HG03354 (cell line): Measurements from ENCODE around the gene PARD3.
"Not testable (repeated sequence)": the region's sequence is repeated elsewhere in the genome, so short reads cannot be mapped to it uniquely, and the experiment has no call there.

Experiments
- ATAC-seq: cut with Tn5 transposase; IDR thresholded peaks from one replicate; pipeline ENCODE4 v1.9.1; 2021; ENCODE audit warnings: mild to moderate bottlenecking; ENCODE audit not compliant: unreplicated experiment, poor library complexity, severe bottlenecking

The PARD3 gene

DNA sequence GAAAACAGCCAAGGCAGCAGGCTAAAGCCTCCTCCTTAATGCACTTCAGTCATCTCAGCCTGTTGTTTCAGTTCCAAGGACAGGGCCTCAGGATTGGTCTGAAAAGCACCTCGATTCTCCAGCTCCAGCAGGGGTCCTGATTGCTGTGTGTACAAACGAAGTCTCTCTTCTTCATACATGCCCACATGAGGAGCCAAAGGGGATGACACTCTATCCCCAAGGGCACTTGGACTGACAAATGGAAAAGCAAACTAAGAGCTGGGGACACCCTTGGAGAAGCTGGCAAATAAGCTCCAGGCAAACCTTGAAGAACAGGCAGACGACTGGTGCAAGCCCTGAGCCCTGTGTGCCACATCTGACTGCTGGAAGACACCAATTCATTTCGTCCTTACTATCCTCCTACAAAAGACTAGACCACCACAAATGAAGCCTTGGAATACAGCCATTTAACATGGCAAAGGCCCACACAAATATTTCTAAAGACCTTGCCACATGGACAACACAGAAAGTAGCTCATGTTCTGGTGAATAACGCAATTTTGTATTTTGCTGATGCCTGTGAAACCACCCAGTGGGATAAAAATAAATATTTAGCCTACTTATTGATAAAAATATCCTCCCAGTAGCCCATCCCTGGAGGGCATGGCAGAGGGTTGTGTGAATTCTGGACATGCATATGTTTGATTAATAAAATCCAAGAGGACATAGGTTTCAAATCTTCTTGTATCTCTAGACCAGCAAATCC lies 61.9 kb downstream of the PARD3 start:
- ATAC-seq: no peak

DNA sequence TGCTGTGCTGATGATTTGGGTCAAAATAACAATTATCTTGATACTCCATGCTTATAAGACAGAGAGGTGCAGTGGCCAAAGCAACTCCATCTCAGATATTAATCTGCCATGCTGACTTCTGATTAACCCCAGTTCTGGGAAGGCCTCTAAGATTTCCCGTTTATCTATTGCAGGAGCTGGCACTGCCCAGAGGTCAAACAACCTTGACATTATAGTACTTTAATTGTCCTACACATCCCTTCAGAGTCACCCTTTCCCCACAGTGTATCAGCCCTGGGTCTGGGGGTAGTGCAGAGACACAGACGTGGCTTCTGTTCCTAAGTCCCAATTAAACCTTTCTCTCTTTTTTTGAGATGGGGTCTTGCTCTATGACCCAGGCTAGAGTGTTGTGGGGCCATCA lies 63.8 kb downstream of the PARD3 start:
- no peak for ATAC-seq

DNA sequence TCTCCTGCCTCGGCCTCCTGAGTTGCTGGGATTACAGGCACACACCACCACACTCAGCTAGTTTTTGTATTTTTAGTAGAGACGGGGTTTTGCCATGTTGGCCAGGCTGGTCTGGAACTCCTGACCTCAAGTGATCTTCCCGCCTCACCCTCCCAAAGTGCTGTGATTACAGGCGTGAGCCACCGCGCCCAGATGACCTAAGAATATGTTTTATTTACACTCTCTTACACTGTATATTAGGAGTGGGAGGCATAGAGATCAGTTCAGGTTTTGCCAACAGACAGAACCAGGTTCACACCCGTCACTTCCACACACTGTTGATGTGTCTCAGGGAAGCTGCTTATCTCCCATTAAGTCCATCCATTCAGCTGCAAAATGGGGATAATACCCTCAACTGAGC lies 64.3 kb downstream of the PARD3 start:
- ATAC-seq: not testable (repeated sequence)

DNA sequence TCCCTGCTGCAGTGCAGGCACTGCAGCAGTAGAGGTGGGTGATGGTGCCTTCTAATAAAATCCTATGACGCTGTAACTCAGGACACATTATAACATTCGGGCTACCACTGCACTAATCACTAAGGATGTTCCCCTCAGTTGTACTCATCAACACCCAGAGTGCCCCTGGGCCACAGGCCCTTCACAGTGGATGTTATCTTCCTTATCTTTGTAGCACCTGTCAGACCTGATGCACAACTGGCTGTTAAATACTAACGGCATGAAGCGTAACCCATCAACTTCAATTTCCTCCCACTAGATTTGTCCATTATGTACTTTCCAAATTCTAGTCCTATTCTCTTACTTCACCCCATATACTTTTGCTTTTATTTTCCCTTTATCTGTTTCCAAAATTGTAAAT lies 66.3 kb downstream of the PARD3 start:
- ATAC-seq: no peak

DNA sequence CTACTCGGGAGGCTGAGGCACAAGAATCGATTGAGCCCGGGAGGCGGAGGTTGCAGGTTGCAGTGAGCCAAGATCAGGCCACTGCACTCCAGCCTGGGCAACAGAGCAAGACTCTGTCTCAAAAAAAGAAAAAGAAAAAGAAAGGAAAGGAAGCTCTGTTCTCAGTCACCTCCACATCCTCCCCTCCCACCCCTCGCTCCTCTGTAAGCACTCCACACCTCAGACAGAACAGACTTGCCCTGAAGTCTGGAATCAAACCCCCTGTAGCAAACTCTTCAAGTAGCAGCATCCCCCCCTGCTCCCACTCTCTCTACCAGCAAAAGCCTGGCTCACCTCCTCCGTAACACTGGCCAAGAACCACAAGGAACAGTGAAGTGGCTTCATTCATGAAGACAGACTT lies 66.7 kb downstream of the PARD3 start:
- ATAC-seq: no peak

DNA sequence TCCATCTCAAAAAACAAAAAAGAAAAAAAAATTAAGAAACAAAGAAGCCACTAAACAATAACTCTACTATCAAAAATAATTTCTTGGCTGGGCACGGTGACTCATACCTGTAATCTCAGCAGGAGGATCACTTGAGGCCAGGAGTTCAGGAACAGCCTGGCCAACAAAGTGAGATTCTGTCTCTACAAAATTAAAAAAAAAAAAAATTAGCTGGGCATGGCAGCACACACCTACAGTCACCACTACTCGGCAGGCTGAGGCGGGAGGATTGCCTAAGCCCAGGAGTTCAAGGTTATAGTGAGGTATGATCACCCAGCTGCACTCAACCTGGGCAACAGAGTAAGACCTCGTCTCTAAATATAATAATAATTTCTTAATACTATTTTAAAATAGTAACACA lies 69.0 kb downstream of the PARD3 start:
- no peak for ATAC-seq

DNA sequence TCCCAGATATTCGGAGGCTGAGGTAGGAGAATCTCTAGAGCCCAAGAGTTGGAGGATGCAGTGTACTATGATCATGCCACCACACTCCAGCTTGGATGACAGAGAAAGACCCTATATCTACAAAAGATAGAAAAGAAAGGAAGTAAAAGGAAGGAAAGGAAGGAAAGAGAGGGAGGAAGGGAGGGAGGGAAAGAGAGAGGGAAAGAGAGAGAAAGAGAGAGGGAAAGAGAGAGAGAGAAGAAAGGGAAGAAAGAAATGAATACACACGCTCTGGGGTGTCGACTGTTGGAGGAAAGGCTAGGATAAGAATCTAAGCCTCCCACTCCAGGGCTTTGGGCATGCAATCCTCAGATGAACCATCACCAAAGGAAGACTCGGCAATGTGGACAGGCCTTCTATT lies 69.9 kb downstream of the PARD3 start:
- no peak for ATAC-seq

DNA sequence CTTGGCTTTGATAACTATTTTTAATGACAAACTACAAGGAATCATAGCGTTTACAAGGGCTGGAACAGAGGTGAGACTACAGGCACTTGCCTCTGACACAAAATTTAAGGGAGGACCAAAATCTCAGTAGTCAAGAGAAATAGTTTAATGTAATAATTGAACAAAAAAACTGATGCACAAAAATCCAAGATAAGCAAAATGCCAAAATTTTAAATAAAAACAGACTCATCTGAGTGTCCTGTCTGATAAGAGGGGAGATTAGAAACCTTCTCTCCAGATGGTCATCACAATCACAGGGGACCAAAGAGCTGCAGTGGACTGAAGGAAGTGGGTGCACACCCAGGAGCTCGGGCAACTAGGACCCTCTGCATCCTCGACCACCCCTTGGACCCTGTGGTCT lies 70.5 kb downstream of the PARD3 start:
- no peak for ATAC-seq

DNA sequence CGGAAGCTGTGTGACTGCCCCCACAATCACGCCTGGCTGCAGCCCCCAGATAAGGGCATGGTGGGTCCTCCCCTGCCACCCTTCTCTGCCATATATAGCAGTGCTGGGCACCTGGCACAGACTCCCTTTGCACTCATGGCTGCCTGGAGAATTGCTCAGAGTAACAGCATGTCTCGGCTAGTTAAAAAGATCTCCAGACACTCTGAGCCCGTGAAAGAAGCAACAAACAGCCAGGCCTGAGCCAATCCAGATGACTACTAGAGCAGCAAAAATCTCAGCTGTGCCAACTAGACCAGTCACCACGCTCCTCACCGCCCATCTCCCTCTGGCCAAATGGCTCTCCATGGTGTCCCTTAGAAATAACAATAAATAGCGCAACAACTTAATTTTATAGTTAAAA lies 71.3 kb downstream of the PARD3 start:
- no peak for ATAC-seq

DNA sequence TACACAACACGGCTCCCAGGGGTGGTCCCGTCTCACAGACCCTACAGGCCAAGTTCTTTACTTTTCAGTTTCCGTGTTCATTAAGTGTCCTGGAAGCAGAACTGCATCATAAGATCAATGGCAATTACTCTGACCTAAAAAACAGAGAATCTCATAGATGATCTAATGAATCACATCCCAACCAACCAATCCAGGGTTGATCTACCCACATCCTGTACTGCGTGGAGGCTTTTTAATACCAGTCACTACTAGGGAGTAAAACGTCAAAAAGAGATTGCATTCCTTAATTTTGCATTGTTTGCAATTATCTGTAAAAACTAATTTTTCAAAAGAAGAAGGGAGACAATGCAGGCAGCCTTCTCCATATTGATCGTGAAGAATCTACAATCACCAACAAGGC lies 72.6 kb downstream of the PARD3 start:
- ATAC-seq: no peak

DNA sequence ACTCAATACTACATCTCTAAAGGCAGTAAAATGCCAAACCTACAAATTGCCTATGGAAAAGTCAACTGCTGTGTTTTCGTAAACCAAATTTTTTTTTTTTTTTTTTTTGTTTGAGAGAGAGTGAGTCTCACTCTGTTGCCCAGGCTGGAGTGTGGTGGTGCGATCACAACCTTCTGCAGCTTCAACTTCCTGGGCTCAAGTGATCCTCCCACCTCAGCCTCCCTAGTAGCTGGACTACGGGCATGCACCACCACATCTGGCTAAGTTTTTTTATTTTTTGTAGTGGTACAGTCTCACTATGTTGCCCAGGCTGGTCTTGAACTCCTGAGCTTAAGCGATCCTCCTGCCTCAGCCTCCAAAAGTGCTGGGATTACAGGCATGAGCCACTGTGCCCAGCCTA lies 74.0 kb downstream of the PARD3 start:
- not testable (repeated sequence) for ATAC-seq

DNA sequence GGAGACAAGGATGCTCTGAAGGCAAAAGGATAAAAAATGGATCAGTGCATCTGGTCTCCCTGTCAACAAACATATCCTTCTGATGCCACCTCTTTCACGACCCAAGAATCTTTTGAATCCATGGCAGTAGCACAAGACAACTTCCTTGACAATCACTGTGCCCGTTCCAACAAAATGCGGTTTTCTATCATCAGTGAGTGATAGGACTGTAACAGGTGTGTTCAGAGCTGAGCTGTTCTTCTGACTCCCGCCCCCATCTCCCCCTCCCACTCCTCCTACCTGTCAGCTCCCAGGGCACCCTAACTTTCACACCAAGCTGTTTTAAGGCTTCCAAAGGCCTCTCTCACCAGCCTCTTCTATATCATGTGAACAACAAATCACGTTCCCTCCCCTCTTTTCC lies 74.8 kb downstream of the PARD3 start:
- no peak for ATAC-seq

DNA sequence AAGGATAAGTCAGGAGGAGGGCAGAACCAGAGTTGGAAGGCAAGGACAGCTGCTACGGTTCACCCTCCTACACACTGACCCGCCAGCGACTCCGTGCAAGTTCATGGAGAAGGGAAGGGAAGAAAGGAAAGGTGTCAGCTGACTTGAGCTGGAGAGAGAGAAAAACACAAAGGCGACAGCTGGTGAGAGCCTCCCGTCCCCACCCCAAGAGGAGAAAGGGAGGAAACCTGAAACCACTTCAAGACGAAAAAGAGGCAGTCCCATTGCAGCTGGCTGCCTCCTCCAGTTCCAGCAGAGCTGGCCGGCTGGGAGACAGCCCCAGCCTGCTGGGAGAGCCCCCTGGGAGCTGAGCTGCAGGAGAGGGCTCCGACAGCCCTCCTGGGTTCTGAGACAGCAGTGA lies 75.2 kb downstream of the PARD3 start:
- no peak for ATAC-seq

DNA sequence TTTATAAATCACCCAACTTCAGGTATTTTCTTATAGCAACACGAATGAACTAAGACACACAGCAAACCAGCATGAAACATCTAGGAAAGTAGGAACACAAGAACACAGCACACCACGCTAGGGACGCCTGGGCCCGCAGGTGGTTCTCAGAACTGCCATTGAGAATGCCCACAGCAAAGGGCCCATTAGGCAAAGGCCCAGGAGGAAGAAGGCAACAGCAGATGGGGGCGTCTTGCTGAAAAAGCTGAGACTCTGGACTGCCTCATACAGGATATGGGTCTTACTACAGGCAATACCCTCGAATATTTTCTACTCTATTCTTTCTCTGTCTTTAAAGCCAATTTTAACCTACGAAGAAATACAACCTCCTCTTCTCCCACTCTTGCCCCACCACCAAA lies 77.3 kb downstream of the PARD3 start:
- no peak for ATAC-seq

DNA sequence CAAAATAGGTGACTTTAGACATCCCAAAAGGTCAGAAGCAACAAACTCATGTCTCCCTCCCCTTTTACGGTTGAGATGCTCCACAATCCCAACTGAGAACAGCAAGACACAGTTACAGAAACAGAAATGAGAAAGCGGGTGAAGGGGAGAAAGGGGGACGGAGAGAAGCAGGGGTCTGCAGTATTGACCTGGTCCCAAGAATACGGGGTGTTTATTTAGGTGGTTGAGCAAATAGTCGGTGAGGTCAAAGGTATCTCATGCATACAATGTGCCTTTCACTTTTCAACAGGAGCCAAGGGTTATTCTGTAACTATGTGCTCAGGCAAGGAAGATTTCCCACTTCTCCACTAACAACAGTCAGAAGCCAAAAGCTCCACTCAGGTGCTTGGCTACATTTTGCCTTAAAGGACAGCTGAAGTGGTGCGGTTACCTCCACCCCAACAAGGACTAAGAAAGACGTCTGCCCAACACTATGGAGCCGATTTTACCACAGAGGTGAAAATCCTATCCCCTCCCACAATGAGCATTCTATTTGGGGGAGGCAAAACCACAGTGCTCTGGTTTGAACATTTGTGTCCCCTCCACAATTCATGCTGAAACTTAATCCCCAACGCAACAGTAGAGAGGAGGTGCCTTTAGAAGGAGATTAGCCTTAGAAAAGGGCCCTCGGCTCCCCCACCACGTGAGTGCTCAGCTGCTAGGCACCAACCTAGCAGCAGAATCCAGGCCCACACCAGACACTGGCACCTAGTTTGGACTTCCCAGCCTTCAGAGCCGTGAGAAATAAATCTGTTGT lies 77.9 kb downstream of the PARD3 start:
- ATAC-seq: no peak

DNA sequence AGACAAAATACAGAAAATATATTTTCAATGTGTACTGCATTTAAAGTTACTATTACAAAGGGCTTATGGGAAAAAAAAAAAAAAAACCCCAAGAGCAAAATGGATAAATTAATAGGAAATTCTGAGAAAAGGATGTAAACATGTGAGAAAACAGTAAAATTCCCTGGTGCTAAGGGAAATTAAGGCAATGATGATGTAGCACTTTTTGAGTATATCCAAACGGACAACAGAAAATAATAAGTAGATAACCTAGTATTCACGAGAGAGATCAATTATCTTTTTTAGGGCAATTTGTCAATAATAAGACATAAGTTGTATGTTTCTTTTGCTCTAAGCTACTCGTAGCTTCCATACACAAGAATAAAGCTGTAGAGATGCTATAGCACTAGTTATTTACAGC lies 80.2 kb downstream of the PARD3 start:
- ATAC-seq: no peak

DNA sequence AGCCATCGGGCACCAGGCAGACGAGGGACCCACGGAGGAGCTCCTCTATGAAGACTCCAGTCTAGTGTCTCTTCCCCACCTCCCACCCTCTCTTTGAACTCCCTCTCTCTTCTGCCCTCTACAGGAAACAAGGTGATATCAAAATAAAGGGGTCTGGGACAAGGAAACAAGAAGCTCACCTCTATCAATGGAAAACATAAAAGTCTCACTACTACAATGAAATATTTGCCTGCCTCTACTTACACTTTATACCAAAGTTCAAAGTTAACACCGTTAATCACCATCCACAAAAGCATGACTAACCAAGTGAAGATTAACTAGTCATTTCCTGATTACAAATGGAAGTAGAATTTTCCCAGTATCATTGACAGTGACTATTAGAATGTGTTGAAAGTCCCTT lies 82.2 kb downstream of the PARD3 start:
- ATAC-seq: no peak

DNA sequence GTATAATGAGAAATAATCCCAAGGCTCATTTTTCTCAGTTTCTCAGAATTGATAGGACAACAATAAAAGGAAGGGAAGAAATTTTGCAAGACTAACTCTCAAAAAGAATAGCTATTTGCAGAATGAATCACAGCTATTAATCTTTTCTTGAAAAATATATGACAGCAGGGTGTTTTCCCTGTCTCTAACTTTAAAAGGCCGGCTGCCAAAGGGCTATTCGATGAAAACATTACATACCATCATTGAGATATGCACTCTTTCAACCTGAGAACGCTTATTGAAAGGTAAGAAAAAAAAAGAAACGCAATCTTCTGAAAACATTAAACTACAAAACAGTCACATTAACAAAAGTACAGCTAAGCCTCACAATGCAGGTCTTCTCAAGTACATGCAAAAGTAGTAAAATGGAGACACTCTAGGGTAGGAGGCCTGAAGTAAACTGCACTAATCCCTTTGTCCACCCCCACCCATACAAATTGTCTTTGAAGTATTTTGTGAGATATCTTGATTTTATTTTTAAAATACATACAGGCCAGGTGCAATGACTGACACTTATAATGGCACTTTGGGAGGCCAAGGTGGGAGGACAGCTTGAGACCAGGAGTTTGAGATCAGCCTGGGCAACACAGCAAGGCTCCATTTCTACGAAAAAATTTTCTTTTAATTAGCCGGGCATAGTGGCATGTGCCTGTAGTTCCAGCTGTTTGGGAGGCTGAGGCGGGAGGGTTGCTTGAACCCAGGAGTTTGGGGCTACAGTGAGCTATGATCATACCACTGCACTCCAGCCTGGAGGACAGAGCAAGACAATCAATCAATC lies 83.0 kb downstream of the PARD3 start:
- ATAC-seq: no peak

DNA sequence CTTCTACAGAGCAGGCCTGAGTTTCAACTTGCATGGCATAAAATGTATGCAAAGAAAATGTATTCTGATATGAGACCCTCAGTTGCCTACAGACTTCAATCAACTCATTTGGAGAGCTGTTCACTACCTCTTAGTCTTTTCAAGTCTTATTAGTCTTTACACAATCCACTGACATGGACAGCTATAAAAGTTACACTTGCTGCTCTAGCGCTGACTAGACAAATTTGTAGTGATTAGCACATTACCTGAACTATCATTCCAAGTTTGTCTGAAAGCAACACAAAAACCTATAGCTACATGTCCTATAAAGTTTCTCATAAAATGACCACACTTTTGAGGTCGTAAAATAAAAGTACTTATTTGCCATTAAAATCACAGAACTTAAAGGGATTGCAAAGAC lies 83.9 kb downstream of the PARD3 start:
- ATAC-seq: no peak

DNA sequence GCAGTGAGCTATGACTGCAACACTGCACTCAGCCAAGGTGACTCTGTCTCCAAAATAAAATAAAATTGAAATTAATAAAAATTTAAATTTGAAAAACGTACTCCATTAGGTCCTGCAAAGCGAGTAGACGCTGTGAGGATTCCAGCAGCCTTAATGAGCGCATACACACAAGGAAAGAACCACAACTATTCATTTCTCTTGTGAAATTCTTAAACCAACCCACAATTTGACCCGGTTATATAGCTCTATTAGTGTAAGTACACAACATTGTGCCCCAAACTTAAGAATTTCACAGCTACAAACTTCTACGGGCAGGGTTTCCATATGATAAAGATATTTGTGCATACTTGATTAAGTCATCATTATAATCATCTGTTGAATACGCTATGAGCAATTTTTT lies 84.4 kb downstream of the PARD3 start:
- no peak for ATAC-seq

DNA sequence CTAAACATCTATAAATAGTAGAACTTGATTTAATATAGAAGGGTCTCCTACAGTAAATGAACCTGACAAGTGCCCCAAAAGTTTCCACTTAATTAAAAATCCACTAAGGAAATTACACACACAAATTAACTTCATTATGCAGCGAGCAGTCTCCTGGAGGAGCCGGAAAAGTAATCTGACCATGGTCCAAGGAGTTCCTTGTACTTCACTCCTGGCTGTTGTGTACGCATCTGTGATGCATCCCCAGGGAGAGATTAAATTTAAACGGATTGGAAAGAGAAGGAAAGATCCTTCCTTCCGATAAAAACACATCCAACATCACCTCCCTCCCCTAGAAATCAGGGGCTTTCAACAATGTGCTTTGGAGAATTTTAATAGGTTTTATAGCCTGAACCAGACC lies 85.5 kb downstream of the PARD3 start:
- ATAC-seq: no peak
